HepG2 (cell line): Measurements from ENCODE around the gene SCAI. TPM values are rescaled to one million over a fixed set of nuclear protein-coding genes. Genes with fewer than 3 reads are reported as not detected.
A peak's percentile ranks its signal among the peaks of the same experiment; 100 is the strongest.

Experiments
- ATAC-seq: fragments of 200-7000 bp; cut with Tn5 transposase; 3 replicates; pipeline ENCODE4 v1.9.1; 2020; ENCODE audit warnings: mild to moderate bottlenecking, moderate library complexity
- BruUV-seq: library from RNA; stranded (reverse); fragments of 400-500 nt; replicated peaks from 2 replicates; lab custom pipeline; 2021; lab: Mats Ljungman, UMichigan
- CTCF ChIA-PET: fragments of 300-600 bp; formaldehyde crosslinking; extraction: SDS; loops from one replicate; lab custom pipeline; 2021; ENCODE audit warnings: low total read pairs, inconsistent platforms, low intra/inter-chr PET ratio; lab: Yijun Ruan, JAX
- POLR2A ChIA-PET: fragments of 350-600 bp; sonication (Branson Sonifier 250); formaldehyde crosslinking; loops from one replicate; lab custom pipeline; 2020; ENCODE audit warnings: antibody characterized with exemption, inconsistent platforms; lab: Yijun Ruan, JAX
- DNase-seq: peaks from one replicate; pipeline ENCODE4 v3.0.0-alpha.2; 2015; ENCODE audit warnings: low spot score
- FAIRE-seq: peaks from 3 replicates; lab custom pipeline; 2011; peaks lifted over from hg19 to GRCh38; lab: Jason Lieb, UNC
- H2AFZ ChIP-seq: one replicate; pipeline ENCODE4 v1.6.1; 2011; ENCODE audit warnings: low read length, inconsistent platforms
- H3K27ac ChIP-seq: fragments of 300-600 bp; 3 replicates; pipeline ENCODE4 v1.8.0; 2011; ENCODE audit warnings: mixed run types, mild to moderate bottlenecking, mixed read lengths, low read length, inconsistent platforms; ENCODE audit not compliant: insufficient read depth; ENCODE audit errors: extremely low read length
- H3K27me3 ChIP-seq, 2 experiments: fragments of 200-600 bp in 1 of 2; 2 replicates in 1 of 2; 3 replicates in 1 of 2; pipeline versions ENCODE4 v1.6.0 to v1.8.0; 2011; ENCODE audit warnings: low read length in 2 of 2, mild to moderate bottlenecking in 2 of 2, moderate library complexity in 2 of 2, inconsistent platforms in 1 of 2; ENCODE audit not compliant: insufficient read depth in 2 of 2, control insufficient read depth in 1 of 2
- H3K36me3 ChIP-seq, 2 experiments: fragments of 200-600 bp in 1 of 2; replicated peaks in 1 of 2; 2 replicates in 1 of 2; 3 replicates in 1 of 2; pipeline versions ENCODE4 v1.5.1 to v1.8.0; 2011; ENCODE audit warnings: low read length in 2 of 2, inconsistent platforms in 1 of 2; ENCODE audit not compliant: insufficient read depth in 2 of 2, control insufficient read depth in 1 of 2
- H3K4me1 ChIP-seq: 2 replicates; pipeline ENCODE4 v1.5.1; 2012; ENCODE audit warnings: low read length, inconsistent platforms; ENCODE audit not compliant: insufficient read depth
- H3K4me2 ChIP-seq: 2 replicates; pipeline ENCODE4 v1.6.0; 2011; ENCODE audit warnings: low read depth, low read length, inconsistent platforms
- H3K4me3 ChIP-seq, 3 experiments: fragments of 200-600 bp in 1 of 3; sonication (generic), shearing (Covaris generic) in 1 of 3; replicated peaks in 1 of 3; 2 replicates each; pipeline ENCODE4 v1.5.1; 2011 to 2016; ENCODE audit warnings: low read length in 3 of 3, inconsistent platforms in 2 of 3, low read depth in 2 of 3, mild to moderate bottlenecking in 2 of 3, control low read depth in 1 of 3, mixed read lengths in 1 of 3; ENCODE audit not compliant: insufficient read depth in 1 of 3
- H3K79me2 ChIP-seq: one replicate; pipeline ENCODE4 v1.6.1; 2011; ENCODE audit warnings: low read length, inconsistent platforms; ENCODE audit not compliant: insufficient read depth
- H3K9ac ChIP-seq: 2 replicates; pipeline ENCODE4 v1.6.0; 2011; ENCODE audit warnings: mild to moderate bottlenecking, low read depth, low read length, inconsistent platforms; ENCODE audit not compliant: insufficient read depth
- H3K9me3 ChIP-seq: 2 replicates; pipeline ENCODE4 v1.5.1; 2012; ENCODE audit warnings: mild to moderate bottlenecking, low read length
- H4K20me1 ChIP-seq: 2 replicates; pipeline ENCODE4 v1.6.0; 2011; ENCODE audit warnings: inconsistent platforms, mild to moderate bottlenecking, low read length, moderate library complexity; ENCODE audit not compliant: insufficient read depth
- CENPBD1 ChIP-seq: sonication (generic); formaldehyde crosslinking; IDR thresholded peaks from 2 replicates; pipeline ENCODE4 v1.8.0; 2022; ENCODE audit warnings: missing genetic modification reagents, low read depth, mild to moderate bottlenecking, borderline replicate concordance
- DMTF1 ChIP-seq: sonication (generic); formaldehyde crosslinking; IDR thresholded peaks from 2 replicates; pipeline ENCODE4 v1.4.0; 2020; ENCODE audit warnings: mild to moderate bottlenecking, missing genetic modification reagents
- EEA1 ChIP-seq: sonication (generic); formaldehyde crosslinking; IDR thresholded peaks from 2 replicates; pipeline ENCODE4 v1.5.1; 2020; ENCODE audit warnings: mild to moderate bottlenecking, missing genetic modification reagents, borderline replicate concordance
- NRL ChIP-seq: sonication (generic); formaldehyde crosslinking; IDR thresholded peaks from 2 replicates; pipeline ENCODE4 v1.5.0; 2020; ENCODE audit warnings: missing genetic modification reagents, mild to moderate bottlenecking, moderate library complexity, borderline replicate concordance
- SMYD3 ChIP-seq: sonication (generic); formaldehyde crosslinking; IDR thresholded peaks from 2 replicates; pipeline ENCODE4 v1.8.1; 2023; ENCODE audit warnings: mild to moderate bottlenecking, missing genetic modification reagents
- STAG1 ChIP-seq: sonication (generic); formaldehyde crosslinking; IDR thresholded peaks from 2 replicates; pipeline ENCODE4 v1.4.0; 2020; ENCODE audit warnings: missing genetic modification reagents
- TRAFD1 ChIP-seq: sonication (generic); formaldehyde crosslinking; IDR thresholded peaks from 2 replicates; pipeline ENCODE4 v1.5.1; 2020; ENCODE audit warnings: missing genetic modification reagents, mild to moderate bottlenecking, borderline replicate concordance
- ZMYM4 ChIP-seq: sonication (generic); formaldehyde crosslinking; IDR thresholded peaks from 2 replicates; pipeline ENCODE4 v1.8.1; 2023; ENCODE audit warnings: mild to moderate bottlenecking, missing genetic modification reagents
- ZNF124 ChIP-seq: sonication (generic); formaldehyde crosslinking; IDR thresholded peaks from 2 replicates; pipeline ENCODE4 v1.4.0; 2020; ENCODE audit warnings: missing genetic modification reagents
- ZNF432 ChIP-seq: sonication (generic); formaldehyde crosslinking; IDR thresholded peaks from 2 replicates; pipeline ENCODE4 v1.5.0; 2020; ENCODE audit warnings: missing genetic modification reagents, mild to moderate bottlenecking, borderline replicate concordance
- ZNF460 ChIP-seq: sonication (generic); formaldehyde crosslinking; IDR thresholded peaks from 2 replicates; pipeline ENCODE4 v1.5.1; 2020; ENCODE audit warnings: missing genetic modification reagents, mild to moderate bottlenecking, borderline replicate concordance
- ZSCAN25 ChIP-seq: sonication (generic); formaldehyde crosslinking; IDR thresholded peaks from 2 replicates; pipeline ENCODE4 v1.8.0; 2022; ENCODE audit warnings: mild to moderate bottlenecking, missing genetic modification reagents
- WGBS: methylation state at CpG from one replicate; pipeline ENCODE4 v1.1.6; 2017; ENCODE audit warnings: low lambda C conversion rate; 5-methylcytosine and 5-hydroxymethylcytosine counted together
- in situ Hi-C: cut with HindIII; loops from 2 replicates; pipeline ENCODE4 v1.10.0; 2017; ENCODE audit warnings: low pct_unique_long_range_greater_than_20kb; ENCODE audit not compliant: extremely low pct_ligation_motif_present
- intact Hi-C: fragments of 100-400 bp; cut with micrococcal nuclease; formaldehyde crosslinking; loops from one replicate; pipeline ENCODE4 v1.10.0; 2022; ENCODE audit not compliant: unreplicated experiment
- polyA plus RNA-seq, 8 experiments: library from polyadenylated mRNA; depleted of rRNA in 3 of 8; stranded (reverse) in 7 of 8; unstranded in 1 of 8; fragments of >200 nt; fragmentation: Illumina TruSeq in 4 of 8; extraction: Trizol in 4 of 8; gene quantifications; 2 replicates each; pipeline versions ENCODE4 v1.2.1 to v1.2.3, GENCODE V29; 2011 to 2016; ENCODE audit warnings: low read depth in 4 of 8, missing spikeins in 1 of 8, mixed read lengths in 1 of 8; ENCODE audit not compliant: insufficient read depth in 1 of 8
- total RNA-seq, 5 experiments: library from RNA; depleted of rRNA; stranded (reverse); fragments of >200 nt; fragmentation: Illumina TruSeq; extraction: Trizol; gene quantifications; 2 replicates each; pipeline ENCODE4 v1.2.3, GENCODE V29; 2016; ENCODE audit warnings: low read depth in 1 of 5
- TF ChIP-seq, protein P1 (sequence below): sonication (generic); formaldehyde crosslinking; IDR thresholded peaks from 2 replicates; pipeline ENCODE4 v1.5.1; 2020; ENCODE audit warnings: mild to moderate bottlenecking, moderate library complexity, missing genetic modification reagents
- TF ChIP-seq, protein P2 (sequence below): sonication (generic); formaldehyde crosslinking; IDR thresholded peaks from 2 replicates; pipeline ENCODE4 v1.4.0; 2020; ENCODE audit warnings: missing genetic modification reagents, borderline replicate concordance

SCAI gene
- total and polyA plus RNA-seq, 2 of the 13 experiments (the other 11 are each of a cell fraction or from before 2014, with no cell fraction given) = 4.4 to 8.4 TPM

- peak; percentile 50 for FAIRE-seq
- ATAC-seq = peak; percentile 77
- H3K9ac ChIP-seq = no peak overlapping the region
- no peaks in the 10 kb centered on the region; a peak in 1 of 5 replicates for H3K27me3 ChIP-seq
- no TSS peak for BruUV-seq
- POLR2A ChIA-PET = interaction anchor here (1.3 to 2.4 kb wide), 2 partner anchors 8 to 292 kb away, joined by 4 to 14 read pairs; partner anchors contain the start of genes GOLGA1 and HSPA5
- CTCF ChIA-PET = no interaction called here
- DNase-seq = no peak
- H3K79me2 ChIP-seq = no peaks in the 10 kb centered on the region
- intact Hi-C loops (no loop called here), in situ Hi-C loops (no loop called here)
- H3K27ac ChIP-seq = peak overlapping the region; percentile 71
- no peaks in the 10 kb centered on the region for H3K36me3 ChIP-seq
- H4K20me1 ChIP-seq = no peaks in the 10 kb centered on the region
- H3K4me1 ChIP-seq = peaks cover 27% of the 10 kb centered on the region
- H3K4me3 ChIP-seq = no peak overlapping the region
- WGBS = 15% methylated on average over 2 of the region's 2 CpGs
- H3K9me3 ChIP-seq = no peaks in the 10 kb centered on the region
- H3K4me2 ChIP-seq = peak overlapping the region; percentile 59; the same call in 1 of the 2 replicates
- no peak overlapping the region for H2AFZ ChIP-seq
- TF ChIP-seq ZNF432 (no peak), SMYD3 (CRISPR knock-in tag) (no peak), EEA1 (CRISPR knock-in tag) (no peak), ZMYM4 (CRISPR knock-in tag) (peak; percentile 35; the same call in 1 of the 2 replicates), TRAFD1 (CRISPR knock-in tag) (no peak), CENPBD1 (CRISPR knock-in tag) (no peak), NRL (CRISPR knock-in tag) (no peak), STAG1 (CRISPR knock-in tag) (no peak), ZNF460 (CRISPR knock-in tag) (peak; percentile 47; the same call in 1 of the 2 replicates), DMTF1 (CRISPR knock-in tag) (no peak), ZNF124 (CRISPR knock-in tag) (no peak), ZSCAN25 (CRISPR knock-in tag) (no peak)
- TF ChIP-seq, protein P1, sequence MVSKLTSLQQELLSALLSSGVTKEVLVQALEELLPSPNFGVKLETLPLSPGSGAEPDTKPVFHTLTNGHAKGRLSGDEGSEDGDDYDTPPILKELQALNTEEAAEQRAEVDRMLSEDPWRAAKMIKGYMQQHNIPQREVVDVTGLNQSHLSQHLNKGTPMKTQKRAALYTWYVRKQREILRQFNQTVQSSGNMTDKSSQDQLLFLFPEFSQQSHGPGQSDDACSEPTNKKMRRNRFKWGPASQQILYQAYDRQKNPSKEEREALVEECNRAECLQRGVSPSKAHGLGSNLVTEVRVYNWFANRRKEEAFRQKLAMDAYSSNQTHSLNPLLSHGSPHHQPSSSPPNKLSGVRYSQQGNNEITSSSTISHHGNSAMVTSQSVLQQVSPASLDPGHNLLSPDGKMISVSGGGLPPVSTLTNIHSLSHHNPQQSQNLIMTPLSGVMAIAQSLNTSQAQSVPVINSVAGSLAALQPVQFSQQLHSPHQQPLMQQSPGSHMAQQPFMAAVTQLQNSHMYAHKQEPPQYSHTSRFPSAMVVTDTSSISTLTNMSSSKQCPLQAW (CRISPR knock-in tag) = no peak
- TF ChIP-seq, protein P2, sequence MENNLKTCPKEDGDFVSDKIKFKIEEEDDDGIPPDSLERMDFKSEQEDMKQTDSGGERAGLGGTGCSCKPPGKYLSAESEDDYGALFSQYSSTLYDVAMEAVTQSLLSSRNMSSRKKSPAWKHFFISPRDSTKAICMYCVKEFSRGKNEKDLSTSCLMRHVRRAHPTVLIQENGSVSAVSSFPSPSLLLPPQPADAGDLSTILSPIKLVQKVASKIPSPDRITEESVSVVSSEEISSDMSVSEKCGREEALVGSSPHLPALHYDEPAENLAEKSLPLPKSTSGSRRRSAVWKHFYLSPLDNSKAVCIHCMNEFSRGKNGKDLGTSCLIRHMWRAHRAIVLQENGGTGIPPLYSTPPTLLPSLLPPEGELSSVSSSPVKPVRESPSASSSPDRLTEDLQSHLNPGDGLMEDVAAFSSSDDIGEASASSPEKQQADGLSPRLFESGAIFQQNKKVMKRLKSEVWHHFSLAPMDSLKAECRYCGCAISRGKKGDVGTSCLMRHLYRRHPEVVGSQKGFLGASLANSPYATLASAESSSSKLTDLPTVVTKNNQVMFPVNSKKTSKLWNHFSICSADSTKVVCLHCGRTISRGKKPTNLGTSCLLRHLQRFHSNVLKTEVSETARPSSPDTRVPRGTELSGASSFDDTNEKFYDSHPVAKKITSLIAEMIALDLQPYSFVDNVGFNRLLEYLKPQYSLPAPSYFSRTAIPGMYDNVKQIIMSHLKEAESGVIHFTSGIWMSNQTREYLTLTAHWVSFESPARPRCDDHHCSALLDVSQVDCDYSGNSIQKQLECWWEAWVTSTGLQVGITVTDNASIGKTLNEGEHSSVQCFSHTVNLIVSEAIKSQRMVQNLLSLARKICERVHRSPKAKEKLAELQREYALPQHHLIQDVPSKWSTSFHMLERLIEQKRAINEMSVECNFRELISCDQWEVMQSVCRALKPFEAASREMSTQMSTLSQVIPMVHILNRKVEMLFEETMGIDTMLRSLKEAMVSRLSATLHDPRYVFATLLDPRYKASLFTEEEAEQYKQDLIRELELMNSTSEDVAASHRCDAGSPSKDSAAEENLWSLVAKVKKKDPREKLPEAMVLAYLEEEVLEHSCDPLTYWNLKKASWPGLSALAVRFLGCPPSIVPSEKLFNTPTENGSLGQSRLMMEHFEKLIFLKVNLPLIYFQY (CRISPR knock-in tag) = no peak
Measured at GRCh38 chr9:124949387-124949786, 193.9 kb downstream of the SCAI start.
